K562 (cell line): ENCODE measurements around the gene BCAM. TPM values are rescaled to one million over a fixed set of nuclear protein-coding genes. Genes with fewer than 3 reads are reported as not detected.

Experiments
- CEBPG ChIP-seq, 3 experiments: fragments of 200-800 bp in 1 of 3; sonication (Bioruptor generic) in 1 of 3; sonication (generic) in 1 of 3; formaldehyde crosslinking in 1 of 3; IDR thresholded peaks in 2 of 3; conservative IDR thresholded peaks in 1 of 3; 2 replicates each; pipeline versions ENCODE4 v1.6.1 to v1.8.0; 2016 to 2022; ENCODE audit warnings: missing compliant biosample characterization in 2 of 3, missing genetic modification characterization in 2 of 3, mild to moderate bottlenecking in 1 of 3, missing genetic modification reagents in 1 of 3
- LARP7 ChIP-seq: fragments of 450-650 bp; IDR thresholded peaks from 2 replicates; pipeline ENCODE4 v1.6.1; 2016
- LCOR ChIP-seq: sonication (generic); formaldehyde crosslinking; IDR thresholded peaks from 2 replicates; pipeline ENCODE4 v1.8.0; 2022; ENCODE audit warnings: mild to moderate bottlenecking, missing genetic modification reagents
- MCM2 ChIP-seq: fragments of 450-650 bp; IDR thresholded peaks from 2 replicates; pipeline ENCODE4 v1.6.1; 2017; ENCODE audit warnings: low read depth, mild to moderate bottlenecking
- ZNF507 ChIP-seq: conservative IDR thresholded peaks from 2 replicates; pipeline ENCODE4 v1.6.1; 2017; ENCODE audit warnings: missing genetic modification characterization, missing compliant biosample characterization
- polyA plus RNA-seq, 8 experiments: library from polyadenylated mRNA; depleted of rRNA in 4 of 8; stranded (reverse) in 5 of 8; unstranded in 3 of 8; fragments of >200 nt; fragmentation: Nextera tagmentation in 2 of 8; fragmentation: Illumina TruSeq in 1 of 8; extraction: Ambion mirVana in 2 of 8; extraction: Trizol in 1 of 8; gene quantifications; 2 replicates each; pipeline versions ENCODE4 v1.2.1 to v1.2.3, GENCODE V29; 2011 to 2014; ENCODE audit warnings: inconsistent platforms in 1 of 8, missing spikeins in 1 of 8
- total RNA-seq, 7 experiments: library from RNA; depleted of rRNA in 6 of 7; stranded (reverse); fragments of >200 nt in 6 of 7; fragmentation: Illumina TruSeq in 2 of 7; extraction: Trizol in 2 of 7; gene quantifications; 2 replicates each; pipeline versions ENCODE4 v1.2.1 to v1.2.3, GENCODE V29; 2011 to 2021; ENCODE audit warnings: low replicate concordance in 1 of 7
- TF ChIP-seq, protein P1 (sequence below): fragments of 450-650 bp; formaldehyde crosslinking; conservative IDR thresholded peaks from 2 replicates; pipeline ENCODE4 v1.4.0; 2022; ENCODE audit warnings: mild to moderate bottlenecking, missing genetic modification characterization
- TF ChIP-seq, protein P2 (sequence below), 2 experiments: IDR thresholded peaks; 2 replicates each; pipeline ENCODE4 v1.6.1; 2011; ENCODE audit warnings: borderline replicate concordance in 1 of 2, control low read depth in 1 of 2, low read depth in 1 of 2, low read length in 1 of 2, mild to moderate bottlenecking in 1 of 2, mixed read lengths in 1 of 2, moderate library complexity in 1 of 2; ENCODE audit not compliant: insufficient read depth in 1 of 2, insufficient read length in 1 of 2, poor library complexity in 1 of 2, severe bottlenecking in 1 of 2; ENCODE audit errors: extremely low read depth in 1 of 2
- TF ChIP-seq, protein P3 (sequence below): fragments of 450-650 bp; IDR thresholded peaks from 2 replicates; pipeline ENCODE4 v1.6.1; 2016; ENCODE audit warnings: antibody characterized with exemption
- TF ChIP-seq, protein P4 (sequence below): sonication (generic); formaldehyde crosslinking; IDR thresholded peaks from 2 replicates; pipeline ENCODE4 v1.8.1; 2023; ENCODE audit warnings: mild to moderate bottlenecking, missing genetic modification reagents, moderate library complexity

The BCAM gene
- total and polyA plus RNA-seq, 9 of the 15 experiments (the other 6 are each of a cell fraction or from before 2014, with no cell fraction given), result 0.07 to 1.3 (median 0.33) TPM; not detected in 2

DNA sequence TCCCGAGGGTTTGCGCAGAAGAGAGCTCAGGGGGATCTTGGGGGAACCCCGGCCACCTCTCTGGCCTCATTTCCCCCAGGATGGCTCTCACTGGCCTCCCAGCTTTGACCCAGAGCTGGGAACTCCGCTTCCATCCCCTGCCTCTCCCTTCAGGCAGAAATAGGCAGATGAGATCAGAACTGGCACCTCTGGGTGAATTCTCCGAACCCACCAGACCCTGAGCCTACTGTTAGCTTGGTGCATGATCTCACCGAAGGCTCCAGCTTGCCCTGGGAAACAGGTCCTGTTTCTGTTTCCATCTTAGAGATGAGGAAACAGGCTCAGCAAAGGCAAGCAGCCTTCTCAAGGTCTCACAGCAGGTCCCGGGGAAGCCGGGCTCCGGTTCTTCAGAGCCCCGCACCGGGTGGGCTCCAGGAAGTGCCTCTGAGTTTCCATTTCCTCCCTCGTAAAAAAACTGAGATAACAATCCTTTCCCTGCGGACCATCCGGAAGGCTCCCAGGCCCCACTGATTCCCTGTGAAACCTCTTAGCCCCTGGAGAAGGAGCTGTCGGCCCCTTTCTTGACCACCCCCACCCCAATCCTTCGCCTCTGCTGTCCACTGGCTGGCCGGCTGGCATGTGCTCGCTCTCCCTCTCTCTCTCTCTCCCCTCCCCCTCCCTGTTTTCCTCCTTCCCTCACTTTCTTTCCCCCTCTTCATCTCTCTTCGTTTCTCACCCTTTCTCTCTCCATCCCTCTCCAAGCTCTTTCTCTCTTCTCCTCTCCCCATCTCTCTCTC is 39.3 kb downstream of the BCAM start (continued):
- TF ChIP-seq, protein P1, sequence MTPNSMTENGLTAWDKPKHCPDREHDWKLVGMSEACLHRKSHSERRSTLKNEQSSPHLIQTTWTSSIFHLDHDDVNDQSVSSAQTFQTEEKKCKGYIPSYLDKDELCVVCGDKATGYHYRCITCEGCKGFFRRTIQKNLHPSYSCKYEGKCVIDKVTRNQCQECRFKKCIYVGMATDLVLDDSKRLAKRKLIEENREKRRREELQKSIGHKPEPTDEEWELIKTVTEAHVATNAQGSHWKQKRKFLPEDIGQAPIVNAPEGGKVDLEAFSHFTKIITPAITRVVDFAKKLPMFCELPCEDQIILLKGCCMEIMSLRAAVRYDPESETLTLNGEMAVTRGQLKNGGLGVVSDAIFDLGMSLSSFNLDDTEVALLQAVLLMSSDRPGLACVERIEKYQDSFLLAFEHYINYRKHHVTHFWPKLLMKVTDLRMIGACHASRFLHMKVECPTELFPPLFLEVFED, result 0 out of 2 replicates have a peak, but pooled peaks have one; percentile 23
- 0 out of 2 replicates have a peak, but pooled peaks have one; percentile 63 for TF ChIP-seq LARP7
- no peak for TF ChIP-seq ZNF507 (tag)
- TF ChIP-seq, protein P2, sequence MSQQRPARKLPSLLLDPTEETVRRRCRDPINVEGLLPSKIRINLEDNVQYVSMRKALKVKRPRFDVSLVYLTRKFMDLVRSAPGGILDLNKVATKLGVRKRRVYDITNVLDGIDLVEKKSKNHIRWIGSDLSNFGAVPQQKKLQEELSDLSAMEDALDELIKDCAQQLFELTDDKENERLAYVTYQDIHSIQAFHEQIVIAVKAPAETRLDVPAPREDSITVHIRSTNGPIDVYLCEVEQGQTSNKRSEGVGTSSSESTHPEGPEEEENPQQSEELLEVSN (IDR thresholded peaks at IDR 0.05; ENCODE audit: borderline replicate concordance in 1 of 2, extremely low read depth in 1 of 2, insufficient read depth in 1 of 2, insufficient read length in 1 of 2, low read depth in 1 of 2, low read length in 1 of 2, poor library complexity in 1 of 2, severe bottlenecking in 1 of 2), result peak; percentile 43 to 86
- no peak for TF ChIP-seq MCM2
- TF ChIP-seq, protein P3, sequence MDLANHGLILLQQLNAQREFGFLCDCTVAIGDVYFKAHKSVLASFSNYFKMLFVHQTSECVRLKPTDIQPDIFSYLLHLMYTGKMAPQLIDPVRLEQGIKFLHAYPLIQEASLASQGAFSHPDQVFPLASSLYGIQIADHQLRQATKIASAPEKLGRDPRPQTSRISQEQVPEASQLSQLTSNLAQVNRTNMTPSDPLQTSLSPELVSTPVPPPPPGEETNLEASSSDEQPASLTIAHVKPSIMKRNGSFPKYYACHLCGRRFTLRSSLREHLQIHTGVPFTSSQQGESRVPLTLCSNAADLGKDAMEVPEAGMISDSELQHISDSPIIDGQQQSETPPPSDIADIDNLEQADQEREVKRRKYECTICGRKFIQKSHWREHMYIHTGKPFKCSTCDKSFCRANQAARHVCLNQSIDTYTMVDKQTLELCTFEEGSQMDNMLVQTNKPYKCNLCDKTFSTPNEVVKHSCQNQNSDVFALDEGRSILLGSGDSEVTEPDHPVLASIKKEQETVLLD, result peak; percentile 52; the same call in 1 of the 2 replicates
- TF ChIP-seq, protein P4, sequence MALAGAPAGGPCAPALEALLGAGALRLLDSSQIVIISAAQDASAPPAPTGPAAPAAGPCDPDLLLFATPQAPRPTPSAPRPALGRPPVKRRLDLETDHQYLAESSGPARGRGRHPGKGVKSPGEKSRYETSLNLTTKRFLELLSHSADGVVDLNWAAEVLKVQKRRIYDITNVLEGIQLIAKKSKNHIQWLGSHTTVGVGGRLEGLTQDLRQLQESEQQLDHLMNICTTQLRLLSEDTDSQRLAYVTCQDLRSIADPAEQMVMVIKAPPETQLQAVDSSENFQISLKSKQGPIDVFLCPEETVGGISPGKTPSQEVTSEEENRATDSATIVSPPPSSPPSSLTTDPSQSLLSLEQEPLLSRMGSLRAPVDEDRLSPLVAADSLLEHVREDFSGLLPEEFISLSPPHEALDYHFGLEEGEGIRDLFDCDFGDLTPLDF (CRISPR knock-in tag), result 0 out of 2 replicates have a peak, but pooled peaks have one; percentile 55
- 0 out of 2 replicates have a peak, but pooled peaks have one; percentile 60 for TF ChIP-seq LCOR (CRISPR knock-in tag)
- no peak for TF ChIP-seq CEBPG (CRISPR knock-in tag; IDR thresholded peaks at IDR 0.05)
- no peak for TF ChIP-seq CEBPG (tag; conservative IDR thresholded peaks at IDR 0.05 in 1 of 2, IDR thresholded peaks at IDR 0.05 in 1 of 2)
